GM21390 (cell line): ENCODE data around the gene TLK2.

ENCODE experiments used
- ATAC-seq: cut with Tn5 transposase; IDR thresholded peaks from one replicate; pipeline ENCODE4 v1.9.1; 2021; ENCODE audit not compliant: unreplicated experiment

The TLK2 gene

GRCh38 chr17:62652251-62653001 is 173.8 kb downstream of the TLK2 start:
- no peak for ATAC-seq

DNA sequence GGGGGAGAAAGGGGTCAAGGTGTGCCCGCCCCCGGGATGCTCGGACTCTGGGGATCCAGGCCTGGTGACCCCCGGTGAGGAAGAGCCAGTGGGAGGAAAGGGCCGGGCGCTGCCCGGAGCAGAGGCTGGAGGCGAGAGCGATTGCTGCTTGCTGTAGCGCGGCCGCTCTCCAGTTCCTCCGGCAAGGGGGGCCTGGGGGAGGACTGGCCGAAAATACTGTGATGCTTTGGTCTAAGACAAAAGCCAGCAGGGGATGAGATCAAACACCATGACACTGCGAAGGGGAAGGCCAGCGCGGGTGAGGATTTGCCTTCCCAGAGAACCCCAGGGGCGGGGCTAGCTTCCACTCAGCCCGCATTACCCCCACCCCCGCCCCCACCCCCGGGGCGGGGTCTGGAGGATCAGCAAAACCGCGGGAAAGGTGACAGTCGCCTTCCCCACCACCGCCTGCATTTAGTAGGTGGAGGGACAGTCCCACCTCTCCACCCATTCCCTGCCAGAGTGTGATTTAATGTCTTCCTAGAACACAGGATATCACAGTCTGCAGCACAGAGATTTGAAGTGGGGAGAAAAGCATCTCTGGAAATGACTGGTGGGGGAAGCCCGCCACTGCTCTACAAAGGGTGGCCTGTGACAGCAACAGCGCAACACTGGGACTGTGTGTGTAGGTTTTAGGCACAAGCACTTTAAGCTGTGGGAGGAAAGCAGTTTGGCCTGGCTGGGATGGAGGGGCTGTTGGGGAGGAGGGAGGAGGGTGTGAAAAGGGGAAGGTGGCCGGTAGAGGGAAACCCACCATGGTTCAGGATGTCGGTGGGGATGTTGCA is 174.6 kb downstream of the TLK2 start:
- peak; percentile 79 for ATAC-seq

DNA sequence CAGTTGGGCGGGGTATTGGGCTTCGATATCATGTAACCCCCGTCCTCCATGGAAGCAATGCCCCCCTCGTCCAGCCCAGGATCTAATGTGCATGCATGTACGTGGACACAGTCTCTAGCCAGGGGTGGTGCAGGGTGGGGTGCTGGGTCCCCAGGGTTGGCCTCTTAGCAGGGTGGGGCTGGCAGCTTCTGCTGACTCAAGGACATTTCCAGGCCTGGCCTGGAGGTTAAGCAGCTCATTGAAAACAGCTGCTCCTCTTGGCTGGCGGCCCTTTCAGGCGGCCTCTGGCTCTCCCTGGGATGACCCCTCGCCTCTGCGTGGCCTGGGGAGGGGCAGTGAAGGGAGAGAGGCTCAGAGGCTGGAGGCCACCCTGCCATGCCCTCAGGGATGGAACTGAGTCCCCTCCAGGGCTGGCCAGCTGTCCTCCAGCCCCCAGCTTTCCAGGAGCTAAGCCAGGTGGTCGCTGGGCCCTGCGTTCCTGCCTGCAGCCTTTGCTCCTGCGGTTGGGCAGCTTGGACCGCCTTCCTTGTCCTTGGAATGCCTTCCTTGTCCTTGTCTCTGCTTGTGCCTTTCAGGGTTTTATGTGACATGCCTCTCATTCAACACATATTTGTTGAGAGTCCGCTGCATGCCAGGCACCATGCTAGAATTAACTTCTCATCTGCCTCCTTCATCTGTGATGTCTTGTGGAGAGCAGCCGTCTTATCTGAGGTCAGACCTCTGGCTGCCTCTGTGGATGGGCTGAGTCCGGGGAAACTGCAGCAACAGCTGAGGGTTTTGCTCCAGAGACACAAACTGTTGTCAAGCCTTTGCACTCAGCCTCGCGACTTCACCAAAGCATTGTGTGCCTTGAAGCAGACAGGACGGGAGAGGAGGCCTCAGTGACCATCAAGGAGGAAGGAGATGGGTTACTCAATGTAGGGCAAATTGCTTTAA is 175.5 kb downstream of the TLK2 start:
- no peak for ATAC-seq

DNA sequence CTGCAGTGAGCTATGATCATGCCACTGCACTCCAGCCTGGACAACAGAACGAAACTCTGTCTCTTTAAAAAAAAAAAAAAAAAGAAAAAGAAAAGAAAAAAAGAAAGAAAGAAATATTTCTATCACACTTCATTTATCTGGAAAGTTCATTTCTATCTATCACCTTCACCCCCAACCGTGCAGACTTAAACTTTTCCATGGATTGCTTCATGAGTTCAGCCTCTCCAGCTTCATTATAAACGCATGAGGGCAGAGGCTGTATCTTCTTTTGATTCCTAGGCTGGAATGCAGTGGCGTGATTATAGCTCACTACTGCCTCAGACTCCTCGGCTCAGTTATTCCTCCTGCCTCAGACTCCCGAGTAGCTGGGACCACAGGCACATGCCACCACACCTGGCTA is 177.0 kb downstream of the TLK2 start:
- ATAC-seq = no peak

- ATAC-seq = no peak
These were observed 177.8 kb downstream of the TLK2 start for GRCh38 chr17:62656446-62656845.

DNA sequence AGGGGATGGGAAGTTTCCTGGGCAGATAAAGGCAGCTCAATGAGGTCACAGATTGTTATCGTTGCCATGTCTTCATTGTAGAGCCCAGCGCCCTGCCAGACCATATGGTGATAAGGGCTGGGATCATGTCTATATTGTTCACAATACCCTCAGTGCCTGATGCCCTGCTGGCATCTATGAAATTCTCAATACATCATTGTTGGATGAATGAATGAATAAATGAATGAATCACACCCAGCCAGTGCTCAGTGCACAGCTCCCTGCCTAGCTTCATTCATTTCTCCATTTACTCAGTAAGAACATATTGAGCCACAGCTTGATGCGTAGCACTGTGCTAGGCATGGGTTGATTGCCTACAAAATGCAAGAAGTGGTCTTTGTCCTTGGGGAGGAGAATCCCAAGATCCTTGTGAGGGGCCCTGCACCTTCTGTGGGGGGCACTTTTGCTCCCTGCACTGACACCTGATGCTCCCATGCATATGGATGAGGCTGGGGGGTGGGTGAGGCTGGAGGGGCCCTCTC is 178.6 kb downstream of the TLK2 start:
- ATAC-seq = no peak

GRCh38 chr17:62657690-62658089 is 179.1 kb downstream of the TLK2 start:
- no peak for ATAC-seq

GRCh38 chr17:62658136-62658920 is 179.7 kb downstream of the TLK2 start:
- no peak for ATAC-seq

GRCh38 chr17:62660629-62661118 is 182.0 kb downstream of the TLK2 start:
- no peak for ATAC-seq

- ATAC-seq = no peak
These were observed 182.7 kb downstream of the TLK2 start for GRCh38 chr17:62661337-62661736.

DNA sequence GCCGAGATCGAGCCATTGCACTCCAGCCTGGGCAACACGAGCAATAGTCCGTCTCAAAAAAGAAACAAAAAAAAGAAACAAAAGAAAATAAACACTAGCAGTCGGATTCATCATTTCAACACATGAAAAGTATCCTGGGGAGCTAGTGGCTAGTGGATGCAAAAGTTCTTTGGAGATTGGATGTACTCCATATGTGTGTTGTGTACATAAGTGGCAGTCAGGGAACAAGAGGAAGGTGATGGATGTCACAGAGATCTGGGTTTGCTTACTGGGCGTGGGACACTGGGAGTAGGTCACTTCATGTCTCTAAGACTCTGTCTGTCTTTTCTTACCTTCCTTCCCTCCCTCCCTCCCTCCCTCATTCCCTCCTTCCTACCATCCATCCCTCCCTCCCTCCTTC is 184.2 kb downstream of the TLK2 start:
- ATAC-seq = no peak
